ENCODE results near the gene IGFBP4. TPM values are rescaled to one million over a fixed set of nuclear protein-coding genes. Genes with fewer than 3 reads are reported as not detected.
A peak's percentile ranks its signal among the peaks of the same experiment; 100 is the strongest.
"Not testable (repeated sequence)": the region's sequence is repeated elsewhere in the genome, so short reads cannot be mapped to it uniquely, and the experiment has no call there.

IGFBP4 gene
- 1 to 10 TPM; 5.6 to 6.5 TPM for total RNA-seq

DNA sequence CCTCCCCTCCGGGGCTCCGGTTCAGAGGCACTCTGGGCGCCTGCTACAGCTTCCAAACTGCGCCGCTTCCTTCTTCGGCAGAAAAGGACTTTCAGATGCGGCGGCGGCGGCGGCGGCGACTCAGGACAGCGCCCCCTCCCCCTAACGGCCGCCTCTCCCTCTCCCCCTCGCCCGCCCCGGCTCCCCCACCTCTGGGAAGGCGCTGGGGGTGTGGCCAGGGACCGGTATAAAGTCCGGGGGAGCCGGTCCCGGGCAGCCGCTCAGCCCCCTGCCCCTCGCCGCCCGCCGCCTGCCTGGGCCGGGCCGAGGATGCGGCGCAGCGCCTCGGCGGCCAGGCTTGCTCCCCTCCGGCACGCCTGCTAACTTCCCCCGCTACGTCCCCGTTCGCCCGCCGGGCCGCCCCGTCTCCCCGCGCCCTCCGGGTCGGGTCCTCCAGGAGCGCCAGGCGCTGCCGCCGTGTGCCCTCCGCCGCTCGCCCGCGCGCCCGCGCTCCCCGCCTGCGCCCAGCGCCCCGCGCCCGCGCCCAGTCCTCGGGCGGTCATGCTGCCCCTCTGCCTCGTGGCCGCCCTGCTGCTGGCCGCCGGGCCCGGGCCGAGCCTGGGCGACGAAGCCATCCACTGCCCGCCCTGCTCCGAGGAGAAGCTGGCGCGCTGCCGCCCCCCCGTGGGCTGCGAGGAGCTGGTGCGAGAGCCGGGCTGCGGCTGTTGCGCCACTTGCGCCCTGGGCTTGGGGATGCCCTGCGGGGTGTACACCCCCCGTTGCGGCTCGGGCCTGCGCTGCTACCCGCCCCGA lies at the start of gene IGFBP4:
TSS of gene IGFBP4 (plus strand) at position 255 of the 792 bp plus-strand sequence. CDS start at position 541, 286 bp downstream.
- Mint-ChIP-seq H3K9me3 (no peaks in the 10 kb centered on the region), H3K27me3 (peaks cover 15% of the 10 kb centered on the region), H3K27ac (no peak within 1 kb of the TSS), H3K4me1 (peaks cover 25% of the 10 kb centered on the region), H3K36me3 (no peaks in the 10 kb centered on the region), H3K4me3 (peak within 1 kb of the TSS; percentile 78)
- DNase-seq, result peak; percentile 75

DNA sequence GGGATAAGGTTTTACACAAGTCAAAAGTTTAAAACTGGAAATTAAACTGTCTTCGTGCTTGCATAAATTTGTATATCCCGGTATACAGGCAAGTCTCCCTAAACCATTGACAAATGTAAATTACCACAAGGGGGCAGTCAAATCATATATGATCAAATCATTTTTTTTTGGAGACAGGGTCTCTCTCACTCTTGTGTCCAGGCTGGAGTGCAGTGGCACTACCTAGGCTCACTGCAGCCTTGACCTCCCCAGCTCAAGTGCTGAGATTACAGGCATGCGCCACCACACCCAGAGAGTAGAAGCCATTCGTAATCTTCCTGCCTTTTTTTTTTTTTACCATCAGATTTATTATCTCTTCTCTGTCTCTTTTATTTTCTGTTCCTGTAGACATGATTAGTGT lies 44.1 kb upstream of the IGFBP4 start:
- no peak overlapping the region for H3K4me3 Mint-ChIP-seq
- H3K27ac Mint-ChIP-seq, result no peak overlapping the region
- H3K4me1 Mint-ChIP-seq, result peaks cover 3% of the 10 kb centered on the region
- H3K27me3 Mint-ChIP-seq, result no peaks in the 10 kb centered on the region
- no peak for DNase-seq
- H3K9me3 Mint-ChIP-seq, result no peaks in the 10 kb centered on the region
- peaks cover 53% of the 10 kb centered on the region for H3K36me3 Mint-ChIP-seq

DNA sequence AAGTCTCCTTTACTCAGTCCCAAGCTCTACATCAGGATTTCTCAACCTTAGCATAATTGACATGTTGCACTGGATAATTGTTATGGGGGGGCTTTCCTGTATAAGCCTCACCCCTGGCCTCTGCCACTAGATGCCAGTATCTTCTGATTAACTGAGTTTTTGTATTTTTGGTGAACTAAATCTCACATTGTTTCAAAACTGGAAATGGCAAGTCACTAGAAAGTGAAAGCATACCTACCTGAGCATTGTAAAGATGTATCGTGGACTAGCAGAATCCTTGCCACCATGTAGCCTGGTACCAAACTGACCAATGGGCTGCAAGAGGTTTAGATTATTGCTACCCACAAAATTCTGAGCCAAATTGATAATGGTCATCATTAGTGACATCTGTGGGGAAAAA lies 40.6 kb upstream of the IGFBP4 start:
- Mint-ChIP-seq H3K9me3 (no peaks in the 10 kb centered on the region), H3K4me3 (no peak overlapping the region), H3K36me3 (peaks cover 49% of the 10 kb centered on the region), H3K27me3 (no peaks in the 10 kb centered on the region), H3K4me1 (peaks cover 3% of the 10 kb centered on the region), H3K27ac (no peak overlapping the region)
- DNase-seq, result no peak

DNA sequence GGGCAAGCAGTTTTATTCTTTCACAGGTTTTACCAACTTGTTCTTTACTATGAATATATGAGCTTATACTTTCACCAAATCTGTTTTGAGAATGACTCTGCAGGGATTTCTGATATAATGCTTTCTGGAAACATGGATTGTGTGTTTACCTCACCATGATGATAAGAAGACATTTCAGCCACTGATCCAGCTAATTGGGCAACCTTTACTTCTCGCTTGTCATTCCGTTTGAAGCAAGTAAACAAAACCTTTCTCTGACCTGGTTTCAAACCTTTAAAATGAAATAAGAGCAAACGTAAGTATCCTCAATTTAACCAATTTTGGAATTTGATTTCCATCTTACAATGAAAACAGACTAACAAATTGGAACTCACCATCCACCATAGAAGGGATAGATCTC lies 39.2 kb upstream of the IGFBP4 start:
- no peaks in the 10 kb centered on the region for H3K9me3 Mint-ChIP-seq
- H3K27ac Mint-ChIP-seq, result no peak overlapping the region
- DNase-seq, result no peak
- H3K36me3 Mint-ChIP-seq, result peaks cover 41% of the 10 kb centered on the region
- H3K4me3 Mint-ChIP-seq, result no peak overlapping the region
- H3K27me3 Mint-ChIP-seq, result no peaks in the 10 kb centered on the region
- peaks cover 3% of the 10 kb centered on the region for H3K4me1 Mint-ChIP-seq

DNA sequence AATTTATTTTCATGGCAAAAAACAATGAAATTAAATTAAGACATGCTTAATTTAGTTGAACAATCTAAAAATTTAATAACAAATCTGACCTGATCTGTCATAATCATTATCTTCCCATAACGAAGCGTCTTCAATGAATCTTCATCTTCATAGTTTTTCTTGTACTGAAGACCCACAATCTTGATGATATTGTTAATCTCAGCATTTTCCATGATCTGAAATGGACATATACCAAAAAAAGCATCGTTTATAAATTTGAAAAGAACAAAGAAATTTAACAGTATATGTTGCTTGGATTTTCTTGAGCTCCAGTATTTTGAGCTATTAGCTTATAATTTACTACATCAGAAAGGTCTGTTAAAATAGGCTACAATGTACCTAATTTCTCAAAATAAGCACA lies 35.8 kb upstream of the IGFBP4 start:
- no peak for DNase-seq
- Mint-ChIP-seq H3K27me3 (no peaks in the 10 kb centered on the region), H3K36me3 (peaks cover 40% of the 10 kb centered on the region), H3K27ac (no peak overlapping the region), H3K4me1 (peaks cover 3% of the 10 kb centered on the region), H3K4me3 (no peak overlapping the region), H3K9me3 (no peaks in the 10 kb centered on the region)

DNA sequence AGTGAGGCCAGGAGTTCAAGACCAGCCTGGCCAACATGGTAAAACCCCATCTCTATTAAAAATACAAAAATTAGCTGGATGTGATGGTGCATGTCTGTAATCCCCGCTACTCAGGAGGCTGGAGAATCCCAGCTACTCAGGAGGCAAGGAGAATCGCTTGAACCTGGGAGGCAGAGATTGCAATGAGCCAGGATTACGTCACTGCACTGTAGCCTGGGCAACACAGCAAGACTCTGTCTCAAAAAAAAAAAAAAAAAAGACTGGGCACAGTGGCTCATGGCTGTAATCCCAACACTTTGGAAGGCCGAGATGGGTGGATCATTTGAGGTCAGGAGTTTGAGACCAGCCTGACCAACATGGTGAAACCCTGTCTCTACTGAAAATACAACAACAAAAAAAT lies 33.7 kb upstream of the IGFBP4 start:
- H3K4me3 Mint-ChIP-seq, H3K27ac Mint-ChIP-seq, H3K27me3 Mint-ChIP-seq, H3K4me1 Mint-ChIP-seq, DNase-seq, H3K9me3 Mint-ChIP-seq: not testable (repeated sequence)
- peaks cover 42% of the 10 kb centered on the region for H3K36me3 Mint-ChIP-seq

DNA sequence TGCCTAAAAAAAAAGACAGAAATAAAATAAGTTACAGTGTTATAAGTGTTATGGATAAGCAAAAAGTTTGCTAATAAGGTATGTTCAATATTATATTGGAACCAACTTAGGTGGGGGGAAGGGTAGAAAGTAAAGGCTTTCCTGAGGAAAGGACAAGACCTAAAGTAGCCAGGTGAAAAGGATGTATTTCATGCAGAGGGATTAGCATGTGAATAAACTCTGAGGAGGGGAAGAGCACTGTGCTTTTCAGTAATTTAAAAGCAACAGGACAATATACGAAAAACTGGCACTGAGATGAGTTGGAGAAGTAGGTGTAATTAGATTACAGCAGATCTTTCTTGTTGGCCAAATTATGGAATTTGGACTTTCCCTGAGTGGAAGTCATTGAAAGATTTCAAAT lies 33.2 kb upstream of the IGFBP4 start:
- no peak for DNase-seq
- peaks cover 43% of the 10 kb centered on the region for H3K36me3 Mint-ChIP-seq
- no peak overlapping the region for H3K27ac Mint-ChIP-seq
- H3K27me3 Mint-ChIP-seq, result no peaks in the 10 kb centered on the region
- no peaks in the 10 kb centered on the region for H3K9me3 Mint-ChIP-seq
- H3K4me3 Mint-ChIP-seq, result no peak overlapping the region
- H3K4me1 Mint-ChIP-seq, result no peaks in the 10 kb centered on the region

DNA sequence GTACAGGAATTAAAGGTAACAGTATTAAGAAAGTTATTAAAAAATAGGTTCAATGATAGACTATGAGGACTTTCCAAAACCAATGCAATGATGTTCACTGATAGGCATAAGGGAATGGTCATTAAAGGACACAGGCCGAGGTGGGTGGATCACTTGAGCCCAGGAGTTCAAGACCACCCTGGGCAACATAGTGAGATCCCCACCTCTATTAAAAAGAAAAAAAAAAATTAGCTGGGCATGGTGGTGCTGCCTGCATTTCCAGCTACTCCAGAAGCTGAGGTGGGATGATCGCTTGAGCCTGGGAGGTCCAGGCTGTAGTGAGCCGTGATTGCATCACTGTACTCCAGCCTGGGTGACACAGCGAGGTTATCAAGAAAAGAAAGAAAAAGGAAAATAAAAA lies 31.4 kb upstream of the IGFBP4 start:
- Mint-ChIP-seq H3K27ac (no peak overlapping the region), H3K4me1 (peaks cover 10% of the 10 kb centered on the region), H3K27me3 (peaks cover 6% of the 10 kb centered on the region), H3K9me3 (no peaks in the 10 kb centered on the region), H3K36me3 (peaks cover 50% of the 10 kb centered on the region), H3K4me3 (no peak overlapping the region)
- DNase-seq, result no peak

DNA sequence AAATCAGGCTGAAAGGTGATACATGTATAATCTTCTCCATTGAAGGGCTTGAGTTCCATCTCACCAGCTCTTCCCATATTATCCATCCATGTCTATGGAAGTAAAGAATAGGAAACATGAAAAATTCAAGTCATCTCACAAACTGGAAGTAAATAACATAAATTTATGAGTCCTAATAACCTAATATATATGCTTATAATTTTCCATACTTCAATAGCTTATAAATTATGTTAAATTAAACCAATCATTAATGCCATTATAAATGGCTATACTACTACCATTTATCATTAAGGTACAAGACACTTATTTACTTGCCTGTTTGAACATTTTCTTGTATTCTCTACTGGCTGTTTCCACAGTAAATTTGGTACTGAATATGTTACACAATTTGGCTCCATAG lies 30.4 kb upstream of the IGFBP4 start:
- Mint-ChIP-seq H3K4me1 (peaks cover 11% of the 10 kb centered on the region), H3K36me3 (peaks cover 53% of the 10 kb centered on the region), H3K27me3 (peaks cover 6% of the 10 kb centered on the region), H3K4me3 (no peak overlapping the region), H3K9me3 (no peaks in the 10 kb centered on the region), H3K27ac (no peak overlapping the region)
- DNase-seq, result no peak

DNA sequence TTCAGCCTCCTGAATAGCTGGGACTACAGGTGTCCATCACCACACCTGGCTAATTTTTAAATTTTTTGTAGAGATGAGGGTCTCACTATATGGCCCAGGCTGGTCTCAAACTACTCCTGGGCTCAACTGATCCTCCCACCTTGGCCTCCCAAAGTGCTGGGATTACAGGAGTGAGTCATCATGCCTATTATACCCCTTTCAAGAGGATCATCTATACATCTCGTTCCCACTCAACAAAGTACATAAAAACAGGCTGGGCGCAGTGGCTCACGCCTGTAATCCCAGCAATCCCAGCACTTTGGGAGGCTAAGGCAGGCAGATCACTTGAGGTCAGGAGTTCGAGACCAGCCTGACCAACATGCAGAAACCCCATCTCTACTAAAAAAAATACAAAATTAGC lies 28.9 kb upstream of the IGFBP4 start:
- H3K9me3 Mint-ChIP-seq, H3K4me3 Mint-ChIP-seq, H3K27ac Mint-ChIP-seq, H3K27me3 Mint-ChIP-seq, DNase-seq: not testable (repeated sequence)
- peaks cover 19% of the 10 kb centered on the region for H3K4me1 Mint-ChIP-seq
- H3K36me3 Mint-ChIP-seq, result peaks cover 51% of the 10 kb centered on the region

DNA sequence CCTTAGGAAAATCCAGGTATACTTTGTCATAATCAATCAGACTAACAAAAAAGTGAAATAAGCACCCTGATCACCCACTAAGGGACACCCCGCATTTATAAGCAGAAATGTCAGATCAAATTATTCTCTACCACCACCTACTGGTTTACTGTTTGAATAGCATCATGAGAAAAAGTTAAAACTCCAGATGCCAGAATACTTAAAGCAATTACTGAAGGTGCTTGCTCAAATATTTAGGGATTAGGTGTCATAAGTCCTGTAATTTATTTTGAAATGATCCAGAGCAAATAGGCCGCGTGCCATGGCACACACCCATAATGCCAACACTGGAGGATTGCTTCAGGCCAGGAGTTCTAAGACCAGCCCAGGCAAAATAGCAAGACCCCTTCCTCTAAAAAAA lies 27.9 kb upstream of the IGFBP4 start:
- Mint-ChIP-seq H3K27ac (peak overlapping the region; percentile 8), H3K4me1 (peaks cover 22% of the 10 kb centered on the region)
- DNase-seq, result no peak

DNA sequence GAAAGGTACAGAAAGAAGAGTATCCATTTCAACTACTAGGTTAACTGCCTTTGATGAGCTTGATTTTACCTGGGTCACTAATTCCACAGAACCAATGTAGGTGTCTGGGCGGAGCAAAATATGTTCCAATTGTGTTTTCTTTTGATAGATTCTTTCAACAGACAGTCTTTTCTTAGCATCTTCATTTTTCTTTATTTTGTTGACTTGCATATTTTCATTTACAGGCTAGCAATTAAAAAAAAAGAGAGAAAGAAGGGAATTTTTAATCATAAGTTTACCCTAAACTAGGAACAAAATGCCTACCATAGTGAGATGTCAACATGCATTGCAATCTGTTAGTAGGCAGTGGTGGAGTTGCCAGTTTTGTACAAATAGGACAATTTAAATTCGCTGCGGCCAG lies 26.6 kb upstream of the IGFBP4 start:
- peaks cover 22% of the 10 kb centered on the region for H3K4me1 Mint-ChIP-seq
- H3K36me3 Mint-ChIP-seq, result peaks cover 37% of the 10 kb centered on the region

More for the DNA sequence above, 27.9 kb upstream of the IGFBP4 start:
- Mint-ChIP-seq H3K4me3 (peak overlapping the region; percentile 22), H3K9me3 (no peaks in the 10 kb centered on the region), H3K27me3 (peaks cover 6% of the 10 kb centered on the region), H3K36me3 (peaks cover 42% of the 10 kb centered on the region)

DNA sequence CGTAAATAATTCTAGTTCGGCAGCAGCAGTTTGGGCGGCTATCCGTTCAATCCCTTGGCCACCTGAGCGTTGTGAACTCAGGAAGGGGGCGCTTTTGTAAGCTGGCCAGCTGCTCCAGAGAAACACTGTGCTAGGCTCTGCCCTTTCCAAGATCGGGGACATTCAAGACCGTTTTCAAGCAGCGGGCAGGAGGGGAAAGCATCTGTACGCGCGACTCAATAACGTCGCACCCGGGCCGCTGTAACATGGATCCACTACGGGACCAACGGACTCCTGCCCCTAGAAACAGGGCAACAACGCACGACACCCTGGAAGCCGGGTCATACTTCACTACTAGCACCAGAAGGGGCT lies 26.0 kb upstream of the IGFBP4 start:
- DNase-seq, result no peak
- Mint-ChIP-seq H3K9me3 (no peaks in the 10 kb centered on the region), H3K27me3 (peaks cover 6% of the 10 kb centered on the region), H3K27ac (peak overlapping the region; percentile 90), H3K36me3 (peaks cover 32% of the 10 kb centered on the region), H3K4me3 (peak overlapping the region; percentile 98), H3K4me1 (peaks cover 22% of the 10 kb centered on the region)

More for the DNA sequence above, 26.6 kb upstream of the IGFBP4 start:
- DNase-seq, result no peak
- Mint-ChIP-seq H3K27me3 (peaks cover 6% of the 10 kb centered on the region), H3K4me3 (peak overlapping the region; percentile 98), H3K9me3 (no peaks in the 10 kb centered on the region), H3K27ac (peak overlapping the region; percentile 6)

DNA sequence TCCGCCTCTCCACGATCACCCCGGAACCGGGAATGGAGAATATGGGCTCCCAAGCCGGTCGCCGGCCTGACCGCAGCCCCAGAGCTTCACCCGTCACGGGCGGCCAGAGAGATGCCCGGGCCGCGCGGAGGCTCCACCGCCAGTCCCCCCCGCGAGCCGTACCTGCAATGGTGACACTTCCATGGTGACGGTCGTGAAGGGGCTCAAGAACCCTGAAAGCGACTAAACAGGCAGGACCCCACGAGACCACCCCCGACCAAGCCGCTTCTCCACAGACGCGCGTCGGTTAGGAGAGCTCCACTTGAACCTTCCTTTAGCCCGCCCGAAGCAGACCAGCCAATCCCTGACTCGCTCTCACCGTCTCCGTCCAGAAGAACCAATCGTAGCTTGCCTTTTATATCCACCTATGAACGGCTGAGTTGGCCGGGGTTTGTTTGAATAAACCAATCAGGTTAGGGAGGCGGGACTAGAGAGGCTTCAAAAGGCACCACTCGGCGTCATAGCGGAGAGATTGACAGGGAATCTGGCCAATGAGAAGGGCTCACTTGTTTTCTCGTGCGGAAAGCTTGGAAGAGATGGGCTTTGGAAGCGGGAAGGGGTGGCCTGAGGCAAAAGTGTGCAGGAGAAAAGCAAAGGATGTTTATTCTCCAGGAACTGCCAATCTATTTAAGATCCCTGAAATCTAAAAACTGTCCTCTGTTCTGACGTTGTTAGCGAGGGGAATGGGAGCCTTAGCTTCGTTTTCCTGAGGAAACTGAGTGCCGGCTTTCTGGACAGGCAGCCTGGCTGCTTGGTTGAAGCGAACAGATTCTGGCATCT lies 25.4 kb upstream of the IGFBP4 start, which contains the start of gene TOP2A:
TSS of gene TOP2A (minus strand) at position 288 of the 819 bp plus-strand sequence. CDS start at position 183, 105 bp downstream.
- Mint-ChIP-seq H3K9me3 (no peaks in the 10 kb centered on the region), H3K4me3 (peak within 1 kb of the TSS; percentile 98), H3K27me3 (peaks cover 6% of the 10 kb centered on the region), H3K4me1 (peaks cover 22% of the 10 kb centered on the region), H3K36me3 (peaks cover 26% of the 10 kb centered on the region), H3K27ac (peak within 1 kb of the TSS; percentile 90)
- peak; percentile 94 for DNase-seq

DNA sequence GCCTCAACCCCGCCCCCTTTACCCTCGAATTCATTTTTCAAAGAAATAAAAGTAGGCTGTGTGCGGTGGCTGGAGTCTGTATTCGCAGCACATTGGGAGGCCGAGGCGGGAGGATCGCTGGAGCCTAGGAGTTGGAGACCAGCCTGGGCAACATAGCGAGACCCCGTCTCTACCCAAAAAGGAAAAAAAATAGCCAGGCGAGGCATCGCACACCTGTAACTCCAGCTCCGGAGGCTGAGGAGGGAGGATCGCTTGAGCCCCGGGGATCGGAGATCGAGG lies 24.9 kb upstream of the IGFBP4 start:
- no peaks in the 10 kb centered on the region for H3K9me3 Mint-ChIP-seq
- H3K27me3 Mint-ChIP-seq, result peaks cover 6% of the 10 kb centered on the region
- H3K27ac Mint-ChIP-seq, result peak overlapping the region; percentile 90
- H3K4me1 Mint-ChIP-seq, result peaks cover 22% of the 10 kb centered on the region
- no peak for DNase-seq
- peak overlapping the region; percentile 98 for H3K4me3 Mint-ChIP-seq
- peaks cover 25% of the 10 kb centered on the region for H3K36me3 Mint-ChIP-seq
